HepG2 (cell line): Measurements from ENCODE around the gene TBC1D2B. TPM values are rescaled to one million over a fixed set of nuclear protein-coding genes. Genes with fewer than 3 reads are reported as not detected.

ENCODE experiments used
- ATAC-seq: fragments of 200-7000 bp; cut with Tn5 transposase; 3 replicates; pipeline ENCODE4 v1.9.1; 2020; ENCODE audit warnings: mild to moderate bottlenecking, moderate library complexity
- BruUV-seq: library from RNA; stranded (reverse); fragments of 400-500 nt; replicated peaks from 2 replicates; lab custom pipeline; 2021; lab: Mats Ljungman, UMichigan
- CTCF ChIA-PET: fragments of 300-600 bp; formaldehyde crosslinking; extraction: SDS; loops from one replicate; lab custom pipeline; 2021; ENCODE audit warnings: low total read pairs, inconsistent platforms, low intra/inter-chr PET ratio; lab: Yijun Ruan, JAX
- POLR2A ChIA-PET: fragments of 350-600 bp; sonication (Branson Sonifier 250); formaldehyde crosslinking; loops from one replicate; lab custom pipeline; 2020; ENCODE audit warnings: antibody characterized with exemption, inconsistent platforms; lab: Yijun Ruan, JAX
- DNase-seq: peaks from one replicate; pipeline ENCODE4 v3.0.0-alpha.2; 2015; ENCODE audit warnings: low spot score
- FAIRE-seq: peaks from 3 replicates; lab custom pipeline; 2011; peaks lifted over from hg19 to GRCh38; lab: Jason Lieb, UNC
- H2AFZ ChIP-seq: one replicate; pipeline ENCODE4 v1.6.1; 2011; ENCODE audit warnings: low read length, inconsistent platforms
- H3K27ac ChIP-seq: fragments of 300-600 bp; 3 replicates; pipeline ENCODE4 v1.8.0; 2011; ENCODE audit warnings: mixed run types, mild to moderate bottlenecking, mixed read lengths, low read length, inconsistent platforms; ENCODE audit not compliant: insufficient read depth; ENCODE audit errors: extremely low read length
- H3K27me3 ChIP-seq, 2 experiments: fragments of 200-600 bp in 1 of 2; 2 replicates in 1 of 2; 3 replicates in 1 of 2; pipeline versions ENCODE4 v1.6.0 to v1.8.0; 2011; ENCODE audit warnings: low read length in 2 of 2, mild to moderate bottlenecking in 2 of 2, moderate library complexity in 2 of 2, inconsistent platforms in 1 of 2; ENCODE audit not compliant: insufficient read depth in 2 of 2, control insufficient read depth in 1 of 2
- H3K36me3 ChIP-seq, 2 experiments: fragments of 200-600 bp in 1 of 2; replicated peaks in 1 of 2; 2 replicates in 1 of 2; 3 replicates in 1 of 2; pipeline versions ENCODE4 v1.5.1 to v1.8.0; 2011; ENCODE audit warnings: low read length in 2 of 2, inconsistent platforms in 1 of 2; ENCODE audit not compliant: insufficient read depth in 2 of 2, control insufficient read depth in 1 of 2
- H3K4me1 ChIP-seq: 2 replicates; pipeline ENCODE4 v1.5.1; 2012; ENCODE audit warnings: low read length, inconsistent platforms; ENCODE audit not compliant: insufficient read depth
- H3K4me2 ChIP-seq: 2 replicates; pipeline ENCODE4 v1.6.0; 2011; ENCODE audit warnings: low read depth, low read length, inconsistent platforms
- H3K4me3 ChIP-seq, 3 experiments: fragments of 200-600 bp in 1 of 3; sonication (generic), shearing (Covaris generic) in 1 of 3; replicated peaks in 1 of 3; 2 replicates each; pipeline ENCODE4 v1.5.1; 2011 to 2016; ENCODE audit warnings: low read length in 3 of 3, inconsistent platforms in 2 of 3, low read depth in 2 of 3, mild to moderate bottlenecking in 2 of 3, control low read depth in 1 of 3, mixed read lengths in 1 of 3; ENCODE audit not compliant: insufficient read depth in 1 of 3
- H3K79me2 ChIP-seq: one replicate; pipeline ENCODE4 v1.6.1; 2011; ENCODE audit warnings: low read length, inconsistent platforms; ENCODE audit not compliant: insufficient read depth
- H3K9ac ChIP-seq: 2 replicates; pipeline ENCODE4 v1.6.0; 2011; ENCODE audit warnings: mild to moderate bottlenecking, low read depth, low read length, inconsistent platforms; ENCODE audit not compliant: insufficient read depth
- H3K9me3 ChIP-seq: 2 replicates; pipeline ENCODE4 v1.5.1; 2012; ENCODE audit warnings: mild to moderate bottlenecking, low read length
- H4K20me1 ChIP-seq: 2 replicates; pipeline ENCODE4 v1.6.0; 2011; ENCODE audit warnings: inconsistent platforms, mild to moderate bottlenecking, low read length, moderate library complexity; ENCODE audit not compliant: insufficient read depth
- CENPT ChIP-seq: sonication (generic); formaldehyde crosslinking; IDR thresholded peaks from 2 replicates; pipeline ENCODE4 v1.8.0; 2022; ENCODE audit warnings: low read depth, mild to moderate bottlenecking, moderate library complexity, missing genetic modification reagents
- EED ChIP-seq: sonication (generic); formaldehyde crosslinking; IDR thresholded peaks from 2 replicates; pipeline ENCODE4 v1.5.0; 2020; ENCODE audit warnings: mild to moderate bottlenecking, missing genetic modification reagents
- FOXP1 ChIP-seq, 2 experiments: fragments of 450-650 bp in 1 of 2; IDR thresholded peaks; 2 replicates each; pipeline ENCODE4 v1.6.1; 2017 to 2018; ENCODE audit warnings: antibody characterized with exemption in 1 of 2
- KDM5A ChIP-seq: fragments of 200-600 bp; sonication (generic); IDR thresholded peaks from 2 replicates; pipeline ENCODE4 v1.7.0; 2018; ENCODE audit warnings: antibody characterized with exemption, mild to moderate bottlenecking, low read length, borderline replicate concordance
- PLSCR1 ChIP-seq: sonication (generic); formaldehyde crosslinking; IDR thresholded peaks from 2 replicates; pipeline ENCODE4 v1.5.0; 2020; ENCODE audit warnings: missing genetic modification reagents, mild to moderate bottlenecking, borderline replicate concordance
- THRA ChIP-seq: sonication (generic); formaldehyde crosslinking; IDR thresholded peaks from 2 replicates; pipeline ENCODE4 v1.4.0; 2020; ENCODE audit warnings: missing genetic modification reagents, borderline replicate concordance
- ZNF234 ChIP-seq: sonication (generic); formaldehyde crosslinking; conservative IDR thresholded peaks from 2 replicates; pipeline ENCODE4 v1.5.1; 2020; ENCODE audit warnings: mild to moderate bottlenecking, missing genetic modification reagents
- ZNF280D ChIP-seq: sonication (generic); formaldehyde crosslinking; IDR thresholded peaks from 2 replicates; pipeline ENCODE4 v1.5.1; 2020; ENCODE audit warnings: mild to moderate bottlenecking, missing genetic modification reagents
- ZNF292 ChIP-seq: sonication (generic); formaldehyde crosslinking; IDR thresholded peaks from 2 replicates; pipeline ENCODE4 v1.8.1; 2022; ENCODE audit warnings: mild to moderate bottlenecking, low read depth, missing genetic modification reagents, borderline replicate concordance
- WGBS: methylation state at CpG from one replicate; pipeline ENCODE4 v1.1.6; 2017; ENCODE audit warnings: low lambda C conversion rate; 5-methylcytosine and 5-hydroxymethylcytosine counted together
- in situ Hi-C: cut with HindIII; loops from 2 replicates; pipeline ENCODE4 v1.10.0; 2017; ENCODE audit warnings: low pct_unique_long_range_greater_than_20kb; ENCODE audit not compliant: extremely low pct_ligation_motif_present
- intact Hi-C: fragments of 100-400 bp; cut with micrococcal nuclease; formaldehyde crosslinking; loops from one replicate; pipeline ENCODE4 v1.10.0; 2022; ENCODE audit not compliant: unreplicated experiment
- polyA plus RNA-seq, 8 experiments: library from polyadenylated mRNA; depleted of rRNA in 3 of 8; stranded (reverse) in 7 of 8; unstranded in 1 of 8; fragments of >200 nt; fragmentation: Illumina TruSeq in 4 of 8; extraction: Trizol in 4 of 8; gene quantifications; 2 replicates each; pipeline versions ENCODE4 v1.2.1 to v1.2.3, GENCODE V29; 2011 to 2016; ENCODE audit warnings: low read depth in 4 of 8, missing spikeins in 1 of 8, mixed read lengths in 1 of 8; ENCODE audit not compliant: insufficient read depth in 1 of 8
- total RNA-seq, 5 experiments: library from RNA; depleted of rRNA; stranded (reverse); fragments of >200 nt; fragmentation: Illumina TruSeq; extraction: Trizol; gene quantifications; 2 replicates each; pipeline ENCODE4 v1.2.3, GENCODE V29; 2016; ENCODE audit warnings: low read depth in 1 of 5
- TF ChIP-seq, protein P1 (sequence below): sonication (generic); formaldehyde crosslinking; IDR thresholded peaks from 2 replicates; pipeline ENCODE4 v1.9.0; 2021; ENCODE audit warnings: missing genetic modification reagents, mild to moderate bottlenecking, borderline replicate concordance

Gene TBC1D2B
- total and polyA plus RNA-seq, 2 of the 13 experiments (the other 11 are each of a cell fraction or from before 2014, with no cell fraction given): 10.1 to 14.4 TPM

- 2% methylated on average over 2 of the region's 2 CpGs for WGBS
- Histone ChIP-seq H3K9me3 (no peaks in the 10 kb centered on the region), H3K27me3 (0 out of 5 replicates have a peak, but pooled peaks cover 0 to 2% of the 10 kb centered on the region in 2 experiments), H3K4me2 (no peak overlapping the region), H3K36me3 (no peaks in the 10 kb centered on the region), H3K79me2 (no peaks in the 10 kb centered on the region), H2AFZ (no peak overlapping the region), H3K9ac (no peak overlapping the region)
- intact Hi-C loops (no loop called here), in situ Hi-C loops (loop anchor here (25.0 kb wide), 1 partner anchor 268 kb away; the partner anchor contains the start of gene ACSBG1)
- ATAC-seq: no peak
- FAIRE-seq: no peak
- no peak for DNase-seq
- BruUV-seq: no TSS peak
- CTCF ChIA-PET: no interaction called here
- no peak for TF ChIP-seq EED (CRISPR knock-in tag)
- no peak for TF ChIP-seq CENPT (CRISPR knock-in tag)
- TF ChIP-seq FOXP1 (IDR thresholded peaks at IDR 0.05): no peak
- no peak for TF ChIP-seq FOXP1 (CRISPR knock-in tag; IDR thresholded peaks at IDR 0.05)
- TF ChIP-seq KDM5A: no peak
- no peak for TF ChIP-seq ZNF234 (CRISPR knock-in tag)
- TF ChIP-seq, protein P1, sequence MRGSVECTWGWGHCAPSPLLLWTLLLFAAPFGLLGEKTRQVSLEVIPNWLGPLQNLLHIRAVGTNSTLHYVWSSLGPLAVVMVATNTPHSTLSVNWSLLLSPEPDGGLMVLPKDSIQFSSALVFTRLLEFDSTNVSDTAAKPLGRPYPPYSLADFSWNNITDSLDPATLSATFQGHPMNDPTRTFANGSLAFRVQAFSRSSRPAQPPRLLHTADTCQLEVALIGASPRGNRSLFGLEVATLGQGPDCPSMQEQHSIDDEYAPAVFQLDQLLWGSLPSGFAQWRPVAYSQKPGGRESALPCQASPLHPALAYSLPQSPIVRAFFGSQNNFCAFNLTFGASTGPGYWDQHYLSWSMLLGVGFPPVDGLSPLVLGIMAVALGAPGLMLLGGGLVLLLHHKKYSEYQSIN (CRISPR knock-in tag): no peak
- no peak for TF ChIP-seq ZNF280D (CRISPR knock-in tag)
- TF ChIP-seq PLSCR1 (CRISPR knock-in tag): no peak
- TF ChIP-seq ZNF292 (CRISPR knock-in tag): no peak
- no peak for TF ChIP-seq THRA (CRISPR knock-in tag)
- TF ChIP-seq, all 625 proteins: peak for 0
- H3K27ac ChIP-seq: no peak overlapping the region
- H3K4me3 ChIP-seq: no peak overlapping the region
- POLR2A ChIA-PET: no interaction called here
- H4K20me1 ChIP-seq: no peaks in the 10 kb centered on the region
- H3K4me1 ChIP-seq: 0 out of 2 replicates have a peak, but pooled peaks cover 7% of the 10 kb centered on the region
Measured at GRCh38 chr15:77969055-77969454, 108.5 kb downstream of the TBC1D2B start.
